Cardiac fibroblast (primary cell): Measurements from ENCODE around the gene KCTD2.

Experiments used
- DNase-seq, 2 donors: peaks; one replicate each; pipeline versions ENCODE4 v3.0.0 to v3.0.0-alpha.2; 2010; ENCODE audit warnings: low read depth in 2 of 2
- H3K4me3 ChIP-seq, 2 donors: replicated peaks in 1 of 2; 1 replicate in 1 of 2; 2 replicates in 1 of 2; pipeline ENCODE4 v1.5.1; 2011; ENCODE audit warnings: low read depth in 2 of 2, low read length in 2 of 2, mild to moderate bottlenecking in 2 of 2, moderate library complexity in 1 of 2
- TF ChIP-seq, protein P1 (sequence below): IDR thresholded peaks from one replicate; pipeline ENCODE4 v1.5.1; 2011; ENCODE audit warnings: low read depth, mild to moderate bottlenecking, low read length, inconsistent platforms

The KCTD2 gene

DNA sequence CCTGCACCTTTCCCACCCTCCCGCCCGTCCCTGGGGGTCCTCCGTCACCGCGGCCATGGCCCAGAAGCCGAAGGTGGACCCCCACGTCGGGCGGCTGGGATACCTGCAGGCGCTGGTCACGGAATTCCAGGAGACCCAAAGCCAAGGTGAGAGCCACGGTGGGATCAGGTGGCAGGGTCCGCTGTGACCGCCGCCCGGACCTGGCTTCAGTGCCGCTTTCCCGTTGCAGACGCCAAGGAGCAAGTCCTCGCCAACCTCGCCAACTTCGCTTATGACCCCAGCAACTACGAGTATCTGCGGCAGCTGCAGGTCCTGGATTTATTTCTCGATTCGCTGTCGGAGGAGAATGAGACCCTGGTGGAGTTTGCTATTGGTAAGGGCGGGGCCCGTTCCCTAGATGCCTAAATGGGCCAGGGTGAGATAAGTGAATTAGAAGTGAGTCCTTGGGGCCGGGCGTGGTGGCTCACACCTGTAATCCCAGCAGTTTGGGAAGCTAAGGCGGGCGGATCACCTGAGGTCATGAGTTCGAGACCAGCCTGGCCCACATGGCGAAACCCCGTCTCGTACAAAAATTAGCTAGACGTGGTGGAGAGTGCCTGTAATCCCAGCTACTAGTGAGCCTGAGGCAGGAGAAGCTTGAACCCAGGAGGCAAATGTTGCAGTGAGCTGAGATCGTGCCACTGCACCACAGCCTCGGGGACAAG lies 63.4 kb downstream of the KCTD2 start:
- TF ChIP-seq, protein P1, sequence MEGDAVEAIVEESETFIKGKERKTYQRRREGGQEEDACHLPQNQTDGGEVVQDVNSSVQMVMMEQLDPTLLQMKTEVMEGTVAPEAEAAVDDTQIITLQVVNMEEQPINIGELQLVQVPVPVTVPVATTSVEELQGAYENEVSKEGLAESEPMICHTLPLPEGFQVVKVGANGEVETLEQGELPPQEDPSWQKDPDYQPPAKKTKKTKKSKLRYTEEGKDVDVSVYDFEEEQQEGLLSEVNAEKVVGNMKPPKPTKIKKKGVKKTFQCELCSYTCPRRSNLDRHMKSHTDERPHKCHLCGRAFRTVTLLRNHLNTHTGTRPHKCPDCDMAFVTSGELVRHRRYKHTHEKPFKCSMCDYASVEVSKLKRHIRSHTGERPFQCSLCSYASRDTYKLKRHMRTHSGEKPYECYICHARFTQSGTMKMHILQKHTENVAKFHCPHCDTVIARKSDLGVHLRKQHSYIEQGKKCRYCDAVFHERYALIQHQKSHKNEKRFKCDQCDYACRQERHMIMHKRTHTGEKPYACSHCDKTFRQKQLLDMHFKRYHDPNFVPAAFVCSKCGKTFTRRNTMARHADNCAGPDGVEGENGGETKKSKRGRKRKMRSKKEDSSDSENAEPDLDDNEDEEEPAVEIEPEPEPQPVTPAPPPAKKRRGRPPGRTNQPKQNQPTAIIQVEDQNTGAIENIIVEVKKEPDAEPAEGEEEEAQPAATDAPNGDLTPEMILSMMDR = no peak
- peak overlapping the region; percentile 79 to 81 for H3K4me3 ChIP-seq
- DNase-seq = peak in 1 of 2 donors; percentile 22

- no peak for DNase-seq
- no peak overlapping the region for H3K4me3 ChIP-seq
Measured at GRCh38 chr17:75111777-75112335, 64.8 kb downstream of the KCTD2 start.

DNA sequence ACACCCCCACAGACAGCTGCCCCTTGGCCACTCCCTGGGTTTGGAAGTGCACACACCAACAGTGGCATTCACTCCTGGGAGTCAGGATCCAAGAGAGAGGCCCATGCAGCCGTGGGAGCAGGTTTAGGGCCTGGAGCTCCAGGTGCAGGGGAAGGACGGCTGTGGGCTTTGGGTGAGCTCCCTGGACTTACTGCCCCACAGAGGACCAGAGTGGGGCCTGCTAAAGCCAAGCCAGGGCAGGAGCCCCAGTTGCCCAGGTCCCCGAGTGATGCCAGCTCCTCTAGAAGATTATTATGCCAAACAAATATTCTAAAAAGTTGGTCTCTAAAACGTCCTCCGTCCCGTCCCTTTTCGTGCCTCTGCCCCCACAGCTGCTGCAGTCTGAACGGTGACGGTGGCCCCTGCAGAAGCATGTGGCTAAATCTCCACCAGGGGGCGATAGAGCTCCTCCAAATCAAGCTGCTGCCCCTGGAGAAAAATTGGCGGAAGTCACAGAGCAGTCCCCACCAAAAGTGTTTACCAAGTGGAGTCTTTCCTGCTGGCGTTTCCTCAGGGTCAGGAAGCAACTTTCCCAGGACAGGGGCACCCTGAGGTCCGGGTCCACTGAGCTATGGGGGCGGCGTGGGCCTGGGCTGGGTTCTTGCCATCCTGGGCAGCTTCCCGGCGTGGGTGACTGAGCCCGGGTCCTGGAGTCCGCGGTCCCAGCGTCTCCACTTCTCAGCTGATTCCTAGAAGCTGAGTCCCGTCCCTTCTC lies 67.0 kb downstream of the KCTD2 start:
- peak overlapping the region; percentile 45 to 54 for H3K4me3 ChIP-seq
- DNase-seq = peak; percentile 94 to 95
- TF ChIP-seq, protein P1 = peak; percentile 92

More at GRCh38 chr17:75111777-75112335, 64.8 kb downstream of the KCTD2 start:
- TF ChIP-seq, protein P1 = no peak

DNA sequence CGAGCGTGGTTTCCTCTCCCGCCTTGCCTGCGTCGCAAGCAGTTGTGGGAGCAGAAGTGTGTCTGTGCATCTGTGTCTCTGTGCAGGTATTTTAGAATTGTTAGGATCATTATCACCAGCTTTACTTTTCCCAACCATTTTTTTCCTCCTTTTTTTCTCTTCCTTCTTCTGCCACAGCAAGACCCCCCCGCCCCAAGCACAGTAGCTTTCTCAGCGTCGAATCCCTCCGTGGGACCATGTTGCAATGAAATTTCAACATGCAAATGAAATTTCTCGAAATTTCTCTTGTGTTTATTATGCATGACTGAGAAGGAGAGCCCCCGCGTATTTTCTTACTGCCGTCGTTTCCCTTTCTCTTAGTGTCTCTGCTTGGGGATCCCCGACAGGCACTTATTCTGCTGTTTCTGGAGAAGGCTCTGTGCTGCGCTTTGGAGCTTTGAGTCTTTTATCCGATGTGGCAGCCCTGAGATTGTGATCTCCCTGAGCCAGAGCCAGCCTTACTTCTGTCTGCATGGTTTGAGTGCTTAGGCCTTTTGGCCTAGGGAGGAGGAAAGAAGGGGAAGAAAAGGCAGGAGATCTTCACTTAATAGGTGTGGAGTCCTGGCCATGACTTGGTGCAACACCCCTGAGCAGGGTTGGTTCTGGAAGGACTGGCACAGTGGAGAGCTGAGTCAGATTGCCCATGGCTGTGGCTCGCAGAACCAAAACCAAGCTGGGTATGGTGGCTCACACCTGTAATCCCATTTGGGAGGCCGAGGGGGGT lies 67.7 kb downstream of the KCTD2 start:
- TF ChIP-seq, protein P1 = no peak
- peak overlapping the region; percentile 45 to 54 for H3K4me3 ChIP-seq
- DNase-seq = no peak
